Heart left ventricle (tissue), 13 donors: ENCODE measurements around the gene LRRC3.

ENCODE experiments used
- CTCF ChIP-seq, 12 donors: fragments of 200-600 bp; sonication (generic) in 4 of 12; IDR thresholded peaks; one replicate each; pipeline versions ENCODE4 v1.5.0 to v1.8.0; 2018 to 2022; ENCODE audit warnings: antibody characterized with exemption in 12 of 12, mild to moderate bottlenecking in 5 of 12
- POLR2A ChIP-seq, 2 donors: fragments of 450-650 bp; IDR thresholded peaks; one replicate each; pipeline ENCODE4 v1.6.1; 2017; ENCODE audit warnings: antibody characterized with exemption in 2 of 2, mild to moderate bottlenecking in 2 of 2, moderate library complexity in 2 of 2
- donor health status: ischemic (EF 13 %, LVEDD 7.1; RV severe dilation, severe dysfunction).
- donor health status: DM: no; HTN: yes; CAD: no.
- donor health status: DM: no; HTN: no; CAD: no.
- donor health status: ischemic (EF 25% LVEDD 6.9; RV normal size, moderate dysfunction).
- donor health status: ischemic (EF 25% LVEDD 5.7; RV mildly dilated, moderate dysfunction).
- donor health status: ischemic (EF 35%, LVEDD 5.7; RV mildly dilated, moderate dysfunction).
- donor health status: nonischemic (EF 11% LVEDD 7.7; RV severe dilation, severe dysfunction).
- donor health status: DM: yes; HTN: yes; CAD: no.
- donor health status: PGD.
- donor health status: ischemic (EF 29% LVEDD 5.4; RV normal size, mild dysfunction).
- donor health status: nonischemic (EF 23%, LVEDD 6.1; RV moderate dilation, normal function).

- TF ChIP-seq CTCF (IDR thresholded peaks at IDR 0.05) = no peak
- TF ChIP-seq POLR2A (IDR thresholded peaks at IDR 0.05) = no peak
Measured at GRCh38 chr21:44510109-44510507, 54.8 kb downstream of the LRRC3 start.
